ENCODE data around the gene SGCE. TPM values are rescaled to one million over a fixed set of nuclear protein-coding genes. Genes with fewer than 3 reads are reported as not detected.

The SGCE gene
- total RNA-seq, 1 donor from 2014 or later: 6.8 TPM

GRCh38 chr7:94577357-94577756 lies 78.6 kb downstream of the SGCE start:
- ChIA-PET POLR2A (no interaction called here), CTCF (no interaction called here)
- no peak overlapping the region for H3K4me3 Mint-ChIP-seq
- no peak overlapping the region for H3K27ac Mint-ChIP-seq
- intact Hi-C loops (cut with micrococcal nuclease): no loop called here
- ATAC-seq (ENCODE audit: low read depth): no peak
- peaks cover 23% of the 10 kb centered on the region for H3K9me3 Mint-ChIP-seq
- H3K36me3 Mint-ChIP-seq (ENCODE audit: low read depth): peaks cover 48% of the 10 kb centered on the region
- no peak for DNase-seq
- TF ChIP-seq, protein P1, sequence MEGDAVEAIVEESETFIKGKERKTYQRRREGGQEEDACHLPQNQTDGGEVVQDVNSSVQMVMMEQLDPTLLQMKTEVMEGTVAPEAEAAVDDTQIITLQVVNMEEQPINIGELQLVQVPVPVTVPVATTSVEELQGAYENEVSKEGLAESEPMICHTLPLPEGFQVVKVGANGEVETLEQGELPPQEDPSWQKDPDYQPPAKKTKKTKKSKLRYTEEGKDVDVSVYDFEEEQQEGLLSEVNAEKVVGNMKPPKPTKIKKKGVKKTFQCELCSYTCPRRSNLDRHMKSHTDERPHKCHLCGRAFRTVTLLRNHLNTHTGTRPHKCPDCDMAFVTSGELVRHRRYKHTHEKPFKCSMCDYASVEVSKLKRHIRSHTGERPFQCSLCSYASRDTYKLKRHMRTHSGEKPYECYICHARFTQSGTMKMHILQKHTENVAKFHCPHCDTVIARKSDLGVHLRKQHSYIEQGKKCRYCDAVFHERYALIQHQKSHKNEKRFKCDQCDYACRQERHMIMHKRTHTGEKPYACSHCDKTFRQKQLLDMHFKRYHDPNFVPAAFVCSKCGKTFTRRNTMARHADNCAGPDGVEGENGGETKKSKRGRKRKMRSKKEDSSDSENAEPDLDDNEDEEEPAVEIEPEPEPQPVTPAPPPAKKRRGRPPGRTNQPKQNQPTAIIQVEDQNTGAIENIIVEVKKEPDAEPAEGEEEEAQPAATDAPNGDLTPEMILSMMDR (IDR thresholded peaks at IDR 0.05): no peak
- H3K27me3 Mint-ChIP-seq: no peaks in the 10 kb centered on the region
- peaks cover 2% of the 10 kb centered on the region for H3K4me1 Mint-ChIP-seq

GRCh38 chr7:94576316-94576715 lies 79.6 kb downstream of the SGCE start:
- intact Hi-C loops (cut with micrococcal nuclease): no loop called here
- ChIA-PET CTCF (no interaction called here), POLR2A (interaction anchor here (0.6 kb wide), 1 partner anchor 79 kb away, joined by 3 read pairs; no protein-coding TSS in a partner anchor)
- H3K27ac Mint-ChIP-seq: no peak overlapping the region
- no peak for DNase-seq
- peaks cover 56% of the 10 kb centered on the region for H3K36me3 Mint-ChIP-seq (ENCODE audit: low read depth)
- peaks cover 2% of the 10 kb centered on the region for H3K4me1 Mint-ChIP-seq
- TF ChIP-seq, protein P1 (IDR thresholded peaks at IDR 0.05): no peak
- H3K9me3 Mint-ChIP-seq: peaks cover 23% of the 10 kb centered on the region
- ATAC-seq (ENCODE audit: low read depth): no peak
- H3K27me3 Mint-ChIP-seq: no peaks in the 10 kb centered on the region
- no peak overlapping the region for H3K4me3 Mint-ChIP-seq

DNA sequence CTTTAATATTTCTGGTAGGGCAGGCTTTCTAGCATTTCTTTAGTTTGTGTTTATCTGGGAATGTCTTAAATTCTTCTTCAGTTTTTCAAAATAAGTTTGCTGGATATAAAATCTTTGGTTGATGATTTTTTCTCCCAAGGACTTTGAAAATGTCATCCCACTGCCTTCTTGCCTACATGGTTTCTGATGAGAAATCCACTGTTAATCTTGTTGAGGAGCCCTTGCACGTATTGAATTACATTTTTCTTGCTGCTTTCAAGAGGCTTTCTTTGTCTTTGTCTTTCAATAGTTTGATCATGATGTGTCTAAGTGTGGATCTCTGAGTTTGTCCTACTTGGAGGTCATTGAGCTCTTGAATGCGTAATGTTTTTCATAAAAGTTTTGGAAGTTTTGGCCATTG lies 80.3 kb downstream of the SGCE start:
- TF ChIP-seq, protein P1 (IDR thresholded peaks at IDR 0.05): no peak
- POLR2A ChIA-PET: interaction anchor here (0.6 kb wide), 1 partner anchor 80 kb away, joined by 3 read pairs; no protein-coding TSS in a partner anchor
- Mint-ChIP-seq H3K4me3 (no peak overlapping the region), H3K4me1 (peaks cover 2% of the 10 kb centered on the region), H3K9me3 (peaks cover 20% of the 10 kb centered on the region), H3K27me3 (no peaks in the 10 kb centered on the region), H3K27ac (no peak overlapping the region), H3K36me3 (ENCODE audit: low read depth) (peaks cover 63% of the 10 kb centered on the region)
- DNase-seq (no peak), ATAC-seq (ENCODE audit: low read depth) (no peak)
- intact Hi-C loops (cut with micrococcal nuclease): no loop called here
- CTCF ChIA-PET: no interaction called here

GRCh38 chr7:94571816-94572215 lies 84.1 kb downstream of the SGCE start:
- Mint-ChIP-seq H3K36me3 (ENCODE audit: low read depth) (peaks cover 54% of the 10 kb centered on the region), H3K9me3 (peaks cover 22% of the 10 kb centered on the region), H3K4me3 (no peak overlapping the region), H3K27me3 (no peaks in the 10 kb centered on the region), H3K27ac (no peak overlapping the region), H3K4me1 (no peaks in the 10 kb centered on the region)
- TF ChIP-seq, protein P1 (IDR thresholded peaks at IDR 0.05): no peak
- intact Hi-C loops (cut with micrococcal nuclease): no loop called here
- no peak for ATAC-seq (ENCODE audit: low read depth)
- DNase-seq: no peak
- ChIA-PET CTCF (no interaction called here), POLR2A (no interaction called here)

GRCh38 chr7:94567396-94567795 lies 88.5 kb downstream of the SGCE start:
- H3K36me3 Mint-ChIP-seq (ENCODE audit: low read depth): peaks cover 18% of the 10 kb centered on the region
- H3K27me3 Mint-ChIP-seq: no peaks in the 10 kb centered on the region
- TF ChIP-seq, protein P1 (IDR thresholded peaks at IDR 0.05): no peak
- intact Hi-C loops (cut with micrococcal nuclease): no loop called here
- no peak overlapping the region for H3K4me3 Mint-ChIP-seq
- DNase-seq (no peak), ATAC-seq (ENCODE audit: low read depth) (no peak)
- H3K27ac Mint-ChIP-seq: no peak overlapping the region
- CTCF ChIA-PET: no interaction called here
- peaks cover 3% of the 10 kb centered on the region for H3K9me3 Mint-ChIP-seq
- POLR2A ChIA-PET: no interaction called here
- H3K4me1 Mint-ChIP-seq: no peaks in the 10 kb centered on the region

Data from activated B cell treated with CpG ODN at 0.5 μM for 24 hours (primary cell).